NCI-H2081 (cell line): ENCODE results near the gene WFDC1.

ENCODE experiments used
- DNase-seq, 2 experiments: peaks; one replicate each; lab custom pipeline; 2025; lab: John Stamatoyannopoulos, UW

Gene WFDC1

GRCh38 chr16:84302111-84302954 lies 7.7 kb downstream of the WFDC1 start:
- no peak for DNase-seq

GRCh38 chr16:84303023-84303422 lies 8.3 kb downstream of the WFDC1 start:
- DNase-seq: no peak

DNA sequence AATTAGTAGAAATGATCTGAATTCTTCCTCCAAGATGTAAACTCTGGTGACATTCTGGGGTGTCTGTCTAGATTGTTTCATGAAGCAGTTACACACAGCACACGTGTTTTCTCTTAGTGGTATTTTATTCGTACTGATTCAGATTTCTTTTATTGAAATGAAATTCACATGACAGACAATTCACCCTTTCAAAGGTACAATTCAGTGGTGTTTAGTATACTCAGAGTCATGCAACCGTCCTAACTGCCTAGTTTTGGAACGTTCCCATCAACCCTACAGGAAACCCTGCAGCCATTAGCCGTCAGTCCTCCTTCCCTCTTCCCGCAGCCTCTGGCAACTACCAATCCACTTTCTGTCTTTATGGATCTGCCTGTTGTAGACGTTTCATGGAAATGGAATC lies 8.8 kb downstream of the WFDC1 start:
- DNase-seq: no peak

- no peak for DNase-seq
Measured at GRCh38 chr16:84306564-84306963, 11.9 kb downstream of the WFDC1 start.

DNA sequence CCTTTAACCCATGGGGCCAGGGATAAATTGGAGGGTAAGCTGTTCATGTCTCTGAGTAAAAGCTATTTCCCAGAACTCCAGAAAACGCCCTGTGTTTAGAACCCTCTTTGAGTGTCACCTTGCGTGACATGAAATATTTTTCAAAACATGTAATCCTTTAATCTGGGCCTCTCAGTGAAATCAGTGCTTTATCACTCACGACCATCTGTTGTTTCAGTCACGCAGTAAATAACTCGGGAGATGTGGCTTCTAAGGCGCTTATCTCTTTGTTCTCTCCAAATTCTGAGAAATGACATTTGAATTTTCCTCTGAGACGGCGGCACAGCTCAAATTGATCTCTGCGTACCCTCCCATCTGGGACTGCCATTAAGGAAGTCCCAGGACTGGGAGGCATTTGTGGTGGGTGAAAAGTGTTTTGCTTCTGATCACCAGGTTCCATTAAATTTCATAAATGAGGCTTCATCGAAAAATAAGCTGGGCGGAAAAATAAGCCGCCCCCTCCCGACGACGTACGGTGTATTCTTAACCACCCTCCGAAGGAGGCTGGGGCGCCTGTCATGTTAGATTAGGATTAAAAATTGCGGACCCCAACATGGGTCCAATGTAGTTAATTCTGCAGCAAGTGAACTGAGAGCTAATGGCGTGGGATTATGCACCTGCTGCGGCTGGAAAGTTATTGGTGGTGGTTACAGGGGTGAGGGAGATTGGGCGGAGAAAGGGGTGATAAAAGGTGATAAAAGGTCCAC lies 12.7 kb downstream of the WFDC1 start:
- no peak for DNase-seq

DNA sequence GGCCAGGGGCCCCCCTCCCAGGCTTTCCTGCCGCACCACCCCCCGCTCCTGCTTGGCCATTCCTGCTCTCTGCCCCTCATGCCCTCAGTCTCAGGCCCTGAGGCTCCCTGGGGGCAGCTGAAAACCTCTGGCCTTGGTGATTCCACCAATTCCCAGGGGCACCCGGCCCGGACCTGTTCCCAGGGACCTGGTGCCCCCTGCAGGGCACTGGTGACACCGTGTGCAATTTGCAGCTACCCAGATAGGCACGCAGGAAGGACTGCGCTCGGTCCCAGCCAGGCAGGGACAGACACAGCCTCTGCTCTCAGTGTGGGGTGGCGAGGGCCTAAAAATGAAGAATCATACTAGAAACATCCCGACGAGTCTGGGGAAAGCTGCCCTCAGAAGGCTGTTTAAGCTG lies 13.4 kb downstream of the WFDC1 start:
- peak in 1 of 2 experiments; percentile 4 for DNase-seq

DNA sequence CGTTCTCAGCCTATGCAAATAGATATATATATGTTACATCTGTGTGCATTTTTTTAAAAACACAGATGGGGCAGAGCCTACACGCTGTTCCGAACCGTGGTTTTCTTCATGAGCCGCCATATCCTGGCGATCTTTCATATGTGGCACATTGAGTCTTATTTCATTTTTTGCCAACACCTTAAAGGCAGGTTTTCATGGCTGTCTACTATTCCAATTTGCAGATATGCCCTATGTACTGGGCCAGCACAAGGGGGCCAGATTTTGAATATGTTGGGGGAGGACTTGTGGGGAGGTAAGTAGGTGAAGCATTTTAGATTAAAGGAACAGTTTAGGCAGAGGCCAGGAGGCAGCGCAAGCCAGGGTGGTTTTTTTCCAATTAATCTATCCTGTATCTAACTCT lies 16.0 kb downstream of the WFDC1 start:
- DNase-seq: no peak

DNA sequence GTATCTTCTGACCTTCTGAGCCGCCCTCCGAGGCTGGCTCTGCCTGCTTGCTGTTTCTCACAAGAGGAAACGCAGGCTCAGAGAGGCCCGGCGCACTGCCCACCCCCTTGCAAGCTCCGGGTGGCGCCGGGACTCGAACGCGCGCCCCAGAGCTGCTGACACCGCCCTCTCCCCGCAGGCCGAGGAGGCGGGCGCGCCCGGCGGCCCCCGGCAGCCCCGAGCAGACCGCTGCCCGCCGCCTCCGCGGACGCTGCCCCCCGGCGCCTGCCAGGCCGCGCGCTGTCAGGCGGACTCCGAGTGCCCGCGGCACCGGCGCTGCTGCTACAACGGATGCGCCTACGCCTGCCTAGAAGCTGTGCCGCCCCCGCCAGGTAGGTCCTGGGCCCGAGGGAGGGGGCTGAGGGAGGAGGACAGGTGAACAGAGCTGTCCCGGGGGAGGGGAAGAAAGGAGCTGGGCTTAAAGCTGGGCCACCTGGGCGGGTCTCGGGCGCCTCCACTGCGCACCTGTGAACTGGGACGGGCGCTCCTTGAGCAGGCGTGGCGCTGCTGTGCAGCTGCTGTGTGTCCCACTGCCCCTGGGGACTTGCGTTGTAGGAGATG lies 18.2 kb downstream of the WFDC1 start:
- DNase-seq: peak in 1 of 2 experiments; percentile 30

DNA sequence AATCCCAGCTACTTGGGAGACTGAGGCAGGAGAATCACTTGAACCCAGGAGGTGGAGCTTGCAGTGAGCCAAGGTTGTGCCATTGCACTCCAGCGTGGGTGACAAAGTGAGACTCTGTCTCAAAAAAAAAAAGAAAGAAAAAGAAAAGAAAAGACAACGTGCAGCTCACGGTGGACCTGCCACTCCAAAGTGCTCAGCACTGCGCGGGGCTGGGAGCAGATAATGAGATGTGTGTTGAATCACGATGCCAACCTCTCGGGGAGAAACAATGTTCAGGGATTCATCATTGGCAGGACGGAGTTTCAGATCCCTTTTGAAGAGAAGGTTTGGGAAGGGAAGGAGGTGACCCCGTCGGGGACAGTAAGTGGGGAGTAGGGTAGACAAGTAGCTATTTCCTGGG lies 19.2 kb downstream of the WFDC1 start:
- no peak for DNase-seq

- no peak for DNase-seq
Measured at GRCh38 chr16:84314373-84314772, 19.7 kb downstream of the WFDC1 start.

DNA sequence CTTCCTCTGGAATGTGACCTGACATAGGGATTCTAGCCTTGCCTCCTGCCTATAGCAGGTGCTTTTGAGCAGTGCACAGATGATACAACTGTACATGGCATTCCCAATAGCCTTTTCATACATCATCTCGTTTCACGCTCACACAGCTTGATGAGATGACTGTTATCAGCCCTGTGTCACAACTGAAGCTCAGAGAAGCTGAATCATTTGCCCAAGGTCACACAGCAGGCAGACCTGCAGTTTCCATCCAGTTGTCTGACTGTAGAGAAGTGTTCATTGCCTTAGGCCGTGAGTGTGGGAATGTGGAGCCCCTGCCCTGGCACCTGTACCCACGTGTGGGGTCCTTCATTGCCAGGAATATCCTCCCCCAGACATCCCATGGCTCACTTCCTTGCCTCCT lies 20.1 kb downstream of the WFDC1 start:
- no peak for DNase-seq

GRCh38 chr16:84315422-84315821 lies 20.7 kb downstream of the WFDC1 start:
- DNase-seq: no peak

DNA sequence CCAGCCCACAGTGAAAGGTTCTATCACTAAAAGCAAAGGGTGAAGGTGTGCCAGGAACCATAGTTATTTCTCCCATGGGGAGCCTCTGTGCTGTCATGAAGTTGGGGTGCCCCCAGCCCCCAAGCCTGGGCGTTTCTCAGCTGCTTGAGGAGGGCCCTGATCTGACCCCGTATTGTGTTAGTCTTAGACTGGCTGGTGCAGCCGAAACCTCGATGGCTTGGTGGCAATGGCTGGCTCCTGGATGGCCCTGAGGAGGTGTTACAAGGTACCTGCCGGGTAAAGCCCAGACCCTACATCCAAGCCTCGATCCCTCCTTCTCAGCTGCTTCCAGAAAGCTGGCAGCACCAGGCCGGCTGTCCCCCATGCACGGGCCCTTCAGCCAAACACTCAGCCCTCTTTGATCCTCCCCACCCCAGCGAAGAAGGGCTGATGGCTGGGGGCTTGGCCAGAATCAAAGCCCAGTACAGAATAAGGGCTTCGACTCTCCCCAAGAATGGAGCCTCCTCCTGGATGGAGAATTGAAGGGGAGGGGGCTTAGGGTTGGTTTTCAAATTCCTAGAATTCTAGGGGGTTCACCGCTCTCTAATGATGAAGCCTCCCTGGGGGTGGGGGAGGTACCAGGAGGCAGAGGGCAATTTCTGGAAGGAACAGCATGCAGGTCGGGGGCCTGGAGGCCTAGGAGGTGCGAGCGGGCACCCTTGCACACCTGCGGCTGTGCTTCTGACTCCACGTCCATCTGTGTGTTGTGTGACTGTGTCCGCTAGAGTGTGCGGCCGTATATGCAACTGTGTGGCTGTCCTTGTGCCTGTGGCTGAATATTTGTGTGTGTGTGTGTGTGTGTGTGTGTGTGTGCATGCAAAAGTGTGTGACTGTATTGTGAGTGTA lies 23.7 kb downstream of the WFDC1 start:
- no peak for DNase-seq

DNA sequence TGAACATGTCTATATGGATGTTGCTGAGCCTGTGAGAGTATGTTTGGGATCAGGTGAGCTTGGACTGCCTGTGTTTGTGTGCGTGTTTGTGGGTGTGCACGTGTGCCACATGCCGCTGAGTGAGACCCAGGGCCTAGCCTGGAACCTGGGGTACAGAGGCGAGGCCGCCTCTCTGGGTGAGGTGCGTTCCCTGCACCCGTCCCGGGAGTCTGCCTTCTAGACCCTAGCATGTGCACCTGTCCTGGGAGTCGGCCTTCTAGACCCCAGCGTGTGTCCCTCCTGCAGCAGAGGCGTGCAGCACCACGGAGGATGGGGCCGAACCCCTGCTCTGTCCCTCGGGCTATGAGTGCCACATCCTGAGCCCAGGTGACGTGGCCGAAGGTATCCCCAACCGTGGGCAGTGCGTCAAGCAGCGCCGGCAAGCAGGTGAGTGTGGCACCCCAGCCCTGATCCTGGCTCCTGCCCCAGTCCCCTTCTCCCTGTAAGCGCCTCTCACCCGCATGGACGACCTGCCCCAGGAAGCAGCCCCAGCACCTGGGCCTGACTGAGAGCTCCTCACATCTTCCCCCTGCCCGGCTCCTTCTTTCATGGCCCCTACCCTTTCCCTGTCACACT lies 24.6 kb downstream of the WFDC1 start:
- DNase-seq: no peak

GRCh38 chr16:84320511-84320910 lies 25.8 kb downstream of the WFDC1 start:
- no peak for DNase-seq

- DNase-seq: no peak
Measured at GRCh38 chr16:84321932-84322331, 27.3 kb downstream of the WFDC1 start.

DNA sequence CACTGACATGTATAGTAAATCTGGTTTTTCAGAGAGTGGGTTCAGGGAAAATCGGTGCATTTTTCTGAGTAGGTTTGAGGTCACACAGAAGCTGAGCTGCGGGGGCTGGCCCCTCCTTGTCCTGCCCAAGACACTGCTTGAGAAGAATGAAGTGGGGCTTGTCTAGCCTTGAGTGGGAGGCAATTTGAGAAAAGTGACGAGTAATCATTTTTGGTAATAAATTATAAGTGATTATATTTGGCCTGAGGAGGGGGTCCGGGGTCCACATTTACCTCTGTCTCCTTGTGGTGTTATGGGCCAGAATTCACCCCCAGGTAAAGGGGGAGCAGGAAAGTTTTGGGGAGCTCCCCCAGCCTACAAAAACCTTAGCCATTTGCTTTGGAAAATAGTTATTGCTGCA lies 28.1 kb downstream of the WFDC1 start:
- DNase-seq: no peak

DNA sequence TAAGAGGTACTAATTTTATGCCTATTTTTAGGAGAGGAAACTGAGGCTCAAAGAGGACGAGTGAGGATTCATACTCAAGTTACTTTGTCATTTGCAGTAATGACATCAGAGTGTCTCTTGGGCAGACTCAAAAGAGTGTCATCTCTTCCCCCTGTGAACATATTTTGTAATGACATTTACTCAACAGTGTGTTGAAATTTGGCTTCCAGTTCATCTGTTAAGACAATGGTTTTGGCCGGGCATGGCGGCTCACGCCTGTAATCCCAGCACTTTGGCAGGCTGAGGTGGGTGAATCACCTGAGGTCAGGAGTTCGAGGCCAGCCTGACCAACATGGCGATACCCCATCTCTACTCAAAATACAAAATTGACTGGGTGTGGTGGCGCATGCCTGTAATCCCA lies 28.9 kb downstream of the WFDC1 start:
- no peak for DNase-seq

DNA sequence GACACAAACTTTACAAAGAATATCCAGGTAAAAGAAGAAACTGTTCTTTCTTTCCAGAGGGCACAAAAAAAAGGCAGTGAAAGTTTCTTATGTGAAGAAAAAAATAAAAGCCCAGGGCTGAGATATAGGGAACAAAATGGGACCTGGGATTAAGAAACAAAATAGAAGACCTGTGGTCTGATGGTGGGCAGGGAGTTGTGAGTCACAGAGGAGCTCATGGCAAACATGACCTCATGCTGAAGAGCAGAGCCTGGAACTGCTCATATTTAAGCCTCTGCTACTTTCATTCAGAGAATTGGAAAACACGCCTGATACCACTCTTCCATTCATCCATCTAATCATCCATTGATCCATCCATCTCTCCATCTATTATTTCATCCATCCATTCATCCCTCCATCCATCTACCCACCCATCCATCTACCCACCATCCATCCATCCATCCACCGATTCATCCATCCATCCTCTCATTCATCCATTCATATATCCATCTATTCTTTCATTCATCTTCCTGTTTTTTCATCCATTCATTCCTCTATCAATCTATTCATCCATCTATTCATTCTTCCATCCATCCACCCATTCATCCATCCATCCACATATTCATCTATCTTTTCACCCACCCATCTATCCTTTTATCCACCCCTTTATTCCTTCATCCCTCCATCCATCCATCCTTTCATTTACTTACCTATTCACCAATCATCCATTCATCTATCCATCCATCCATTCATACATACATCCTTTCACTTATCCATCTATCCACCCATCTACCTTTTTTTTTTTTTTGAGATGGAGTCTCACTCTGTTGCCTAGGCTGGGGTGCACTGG lies 30.0 kb downstream of the WFDC1 start:
- DNase-seq: no peak

DNA sequence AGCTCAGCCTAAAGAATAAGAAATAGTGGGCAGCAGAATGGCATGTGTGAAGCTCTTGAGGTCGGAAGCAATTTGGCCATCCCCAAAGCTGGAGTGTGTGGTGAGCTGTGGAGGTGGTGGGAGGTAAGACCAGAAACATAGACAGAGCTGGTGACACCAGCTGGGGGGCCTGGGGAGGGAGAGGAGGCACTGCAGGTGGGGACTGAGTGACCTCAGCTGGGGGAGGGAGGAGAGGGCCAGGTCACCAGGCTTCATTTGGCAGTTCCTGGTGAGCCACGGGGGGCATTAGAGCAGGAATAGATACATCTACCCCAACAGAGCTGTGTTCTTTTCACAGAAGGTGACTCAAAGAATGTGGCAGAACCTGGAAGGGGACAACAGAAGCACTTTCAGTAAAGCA lies 31.9 kb downstream of the WFDC1 start:
- no peak for DNase-seq
